Measurements from ENCODE around the gene TNS3.

DNA sequence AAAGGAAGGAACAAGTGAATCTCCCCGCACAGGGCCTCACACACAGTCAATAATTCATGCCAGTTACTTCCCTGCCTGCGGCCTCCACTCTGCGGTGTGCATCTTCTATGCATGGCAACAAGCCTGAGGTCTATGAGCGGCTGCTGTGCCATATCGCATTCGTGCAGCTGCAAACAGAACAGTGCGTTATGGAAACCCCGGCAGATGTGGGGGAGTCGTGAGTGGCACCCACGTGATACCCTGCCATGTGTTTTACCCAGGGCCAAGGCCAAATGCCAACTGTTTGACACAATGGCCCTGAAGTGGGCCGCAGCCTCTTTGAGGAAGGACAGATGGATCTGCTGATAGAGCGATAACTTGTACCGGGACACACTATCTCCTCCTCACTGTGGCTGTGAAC, 13.4 kb downstream of the TNS3 start:
- no peak for TF ChIP-seq EZH2 (IDR thresholded peaks at IDR 0.05; ENCODE audit: borderline replicate concordance, low read length)
- TF ChIP-seq, protein P1, sequence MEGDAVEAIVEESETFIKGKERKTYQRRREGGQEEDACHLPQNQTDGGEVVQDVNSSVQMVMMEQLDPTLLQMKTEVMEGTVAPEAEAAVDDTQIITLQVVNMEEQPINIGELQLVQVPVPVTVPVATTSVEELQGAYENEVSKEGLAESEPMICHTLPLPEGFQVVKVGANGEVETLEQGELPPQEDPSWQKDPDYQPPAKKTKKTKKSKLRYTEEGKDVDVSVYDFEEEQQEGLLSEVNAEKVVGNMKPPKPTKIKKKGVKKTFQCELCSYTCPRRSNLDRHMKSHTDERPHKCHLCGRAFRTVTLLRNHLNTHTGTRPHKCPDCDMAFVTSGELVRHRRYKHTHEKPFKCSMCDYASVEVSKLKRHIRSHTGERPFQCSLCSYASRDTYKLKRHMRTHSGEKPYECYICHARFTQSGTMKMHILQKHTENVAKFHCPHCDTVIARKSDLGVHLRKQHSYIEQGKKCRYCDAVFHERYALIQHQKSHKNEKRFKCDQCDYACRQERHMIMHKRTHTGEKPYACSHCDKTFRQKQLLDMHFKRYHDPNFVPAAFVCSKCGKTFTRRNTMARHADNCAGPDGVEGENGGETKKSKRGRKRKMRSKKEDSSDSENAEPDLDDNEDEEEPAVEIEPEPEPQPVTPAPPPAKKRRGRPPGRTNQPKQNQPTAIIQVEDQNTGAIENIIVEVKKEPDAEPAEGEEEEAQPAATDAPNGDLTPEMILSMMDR (conservative IDR thresholded peaks at IDR 0.05 in 1 of 2, IDR thresholded peaks at IDR 0.05 in 1 of 2; ENCODE audit: extremely low read depth in 1 of 2, insufficient read depth in 1 of 2, low read depth in 1 of 2, low read length in 2 of 2): no peak
